GM19099 (cell line): ENCODE measurements around the gene GNE.

Experiments
- POLR2A ChIP-seq: IDR thresholded peaks from 3 replicates; pipeline ENCODE4 v1.6.1; 2011; ENCODE audit warnings: low read depth; ENCODE audit not compliant: insufficient read length; ENCODE audit errors: extremely low read depth

GNE gene, protein sequence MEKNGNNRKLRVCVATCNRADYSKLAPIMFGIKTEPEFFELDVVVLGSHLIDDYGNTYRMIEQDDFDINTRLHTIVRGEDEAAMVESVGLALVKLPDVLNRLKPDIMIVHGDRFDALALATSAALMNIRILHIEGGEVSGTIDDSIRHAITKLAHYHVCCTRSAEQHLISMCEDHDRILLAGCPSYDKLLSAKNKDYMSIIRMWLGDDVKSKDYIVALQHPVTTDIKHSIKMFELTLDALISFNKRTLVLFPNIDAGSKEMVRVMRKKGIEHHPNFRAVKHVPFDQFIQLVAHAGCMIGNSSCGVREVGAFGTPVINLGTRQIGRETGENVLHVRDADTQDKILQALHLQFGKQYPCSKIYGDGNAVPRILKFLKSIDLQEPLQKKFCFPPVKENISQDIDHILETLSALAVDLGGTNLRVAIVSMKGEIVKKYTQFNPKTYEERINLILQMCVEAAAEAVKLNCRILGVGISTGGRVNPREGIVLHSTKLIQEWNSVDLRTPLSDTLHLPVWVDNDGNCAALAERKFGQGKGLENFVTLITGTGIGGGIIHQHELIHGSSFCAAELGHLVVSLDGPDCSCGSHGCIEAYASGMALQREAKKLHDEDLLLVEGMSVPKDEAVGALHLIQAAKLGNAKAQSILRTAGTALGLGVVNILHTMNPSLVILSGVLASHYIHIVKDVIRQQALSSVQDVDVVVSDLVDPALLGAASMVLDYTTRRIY

DNA sequence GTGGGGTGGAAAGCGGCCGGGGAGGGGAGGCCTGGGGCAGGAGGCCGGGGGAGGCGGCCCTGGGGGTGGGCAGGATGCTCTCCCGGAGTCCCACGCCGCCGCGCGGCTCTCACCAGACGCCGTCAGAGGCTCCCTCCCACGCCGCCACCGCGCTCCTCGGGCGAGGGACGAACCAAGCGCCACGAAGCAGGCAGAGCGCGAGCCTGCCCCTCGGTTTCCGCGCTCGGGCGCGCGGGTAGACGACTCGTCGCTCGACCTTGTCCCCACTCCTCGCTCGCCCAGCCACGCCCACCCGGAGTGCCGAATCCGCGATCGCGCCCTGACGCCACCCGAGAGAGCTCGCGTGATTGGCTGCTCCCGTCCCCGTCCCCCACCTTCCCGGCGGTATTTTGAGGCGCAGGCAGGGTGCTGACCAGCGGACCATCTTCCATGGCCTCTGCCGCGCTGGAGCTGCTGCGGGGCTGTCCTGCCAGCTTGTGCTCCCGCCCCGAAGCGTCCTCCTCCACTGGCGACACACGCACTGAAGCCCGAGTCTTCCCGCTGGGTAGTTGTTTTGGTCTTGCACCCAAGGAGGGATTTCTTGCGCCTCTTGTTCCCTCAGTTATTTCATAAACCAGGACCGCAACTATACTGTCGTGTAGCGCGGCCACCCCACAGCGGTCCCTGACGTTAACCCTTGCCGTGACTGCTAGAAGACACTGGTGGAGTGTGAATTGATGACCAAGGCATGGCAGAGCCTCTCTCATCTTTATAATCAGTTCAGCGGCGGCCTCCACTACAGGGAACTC, at the start of gene GNE:
Gene GNE (minus strand): TSS at position 241 of the 788 bp plus-strand sequence. CDS start 9,093 bp downstream, outside the sequence.
- TF ChIP-seq POLR2A, result peak; percentile 92

DNA sequence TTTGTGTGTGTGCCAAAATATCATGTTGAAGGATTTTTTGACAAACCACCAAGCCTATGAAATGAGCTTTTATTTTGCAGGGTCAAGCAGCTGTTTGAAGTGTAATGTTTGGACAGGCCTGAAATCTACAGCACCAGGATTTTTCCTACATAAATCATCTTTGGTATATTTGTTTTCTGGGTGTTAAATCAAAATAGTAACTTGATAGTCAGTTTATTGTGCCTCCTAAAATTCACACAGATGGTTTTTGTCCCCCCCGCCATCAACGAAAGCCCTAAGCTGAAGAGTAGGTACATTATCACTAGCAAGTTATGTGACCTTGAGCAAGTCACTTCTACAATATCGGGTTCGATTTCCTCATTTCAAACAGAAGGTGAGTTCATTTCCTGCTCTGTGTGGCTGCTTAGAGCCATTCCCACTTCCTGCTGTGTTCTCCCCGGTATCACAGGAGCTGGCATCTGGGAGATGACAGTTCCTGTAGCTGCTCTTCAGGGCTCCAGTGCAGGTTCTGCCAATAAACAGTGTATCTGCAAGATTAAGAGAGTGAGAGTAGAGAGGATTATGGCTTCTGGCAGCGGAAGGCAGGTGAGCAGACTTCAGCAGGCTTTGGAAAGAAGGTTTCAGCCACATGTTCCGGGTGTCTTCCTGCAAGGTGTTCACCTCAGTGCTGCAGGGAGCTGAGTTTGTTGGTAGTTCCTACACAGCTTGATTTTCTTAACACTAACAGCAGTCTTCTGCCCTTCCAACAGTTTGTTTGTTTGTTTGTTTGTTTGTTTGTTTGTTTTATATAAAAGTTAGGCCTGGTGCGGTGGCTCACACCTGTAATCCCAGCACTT, 48.4 kb upstream of the GNE start:
- no peak for TF ChIP-seq POLR2A

DNA sequence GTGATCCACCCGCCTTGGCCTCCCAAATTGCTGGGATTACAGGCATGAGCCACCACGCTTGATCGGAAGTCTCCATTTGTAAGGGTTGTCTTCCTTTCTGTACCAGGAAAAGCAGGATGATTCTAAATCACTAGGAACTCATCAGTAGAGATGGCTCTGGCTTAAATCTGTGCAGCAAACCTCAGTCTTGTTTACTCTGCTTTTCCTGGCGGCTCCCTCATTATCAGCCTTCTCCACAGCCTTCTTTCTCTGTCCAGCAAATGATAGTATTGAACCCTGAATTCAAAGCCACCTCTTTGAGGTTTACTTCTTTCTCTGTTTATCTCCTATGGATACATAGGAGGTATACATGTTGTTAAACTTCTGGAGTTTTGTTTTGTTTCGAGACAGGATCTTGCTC, 43.0 kb upstream of the GNE start:
- no peak for TF ChIP-seq POLR2A

DNA sequence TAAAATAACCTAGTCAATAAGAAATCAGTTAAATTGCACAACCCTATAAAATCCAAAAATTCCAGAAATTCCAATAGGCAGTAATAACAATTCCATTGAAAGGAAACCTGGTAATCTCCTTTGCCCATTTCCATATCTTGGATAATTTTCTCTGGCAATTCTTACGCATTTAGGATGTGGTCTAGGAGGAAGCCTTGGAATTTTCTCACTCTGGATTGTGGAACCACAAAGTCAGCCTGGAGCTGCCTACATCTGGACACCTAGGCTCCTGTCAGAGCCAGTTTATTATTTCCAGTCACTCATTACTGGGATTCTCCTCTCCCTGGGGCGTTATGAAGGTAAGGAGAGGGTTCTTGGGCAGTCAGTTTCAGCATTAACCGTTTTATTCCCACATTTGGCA, 40.3 kb upstream of the GNE start:
- no peak for TF ChIP-seq POLR2A

DNA sequence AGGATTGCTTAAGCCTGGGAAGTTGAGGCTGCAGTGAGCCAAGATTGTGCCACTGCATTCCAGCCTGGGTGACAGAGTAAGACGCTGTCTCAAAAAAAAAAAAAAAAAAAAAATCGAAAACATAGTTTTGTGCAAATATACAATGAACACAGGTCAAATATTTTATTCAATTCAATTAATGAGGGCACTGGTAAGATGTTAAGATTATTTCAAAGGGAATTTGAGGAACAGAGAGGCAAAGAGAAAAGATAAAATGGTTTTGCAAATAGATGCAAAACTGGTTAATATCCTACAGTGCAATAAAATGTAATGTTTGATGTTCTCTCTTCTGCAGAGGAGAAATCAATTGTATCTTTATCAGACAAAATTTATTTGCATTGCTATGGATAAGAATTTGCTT, 39.5 kb upstream of the GNE start:
- no peak for TF ChIP-seq POLR2A

DNA sequence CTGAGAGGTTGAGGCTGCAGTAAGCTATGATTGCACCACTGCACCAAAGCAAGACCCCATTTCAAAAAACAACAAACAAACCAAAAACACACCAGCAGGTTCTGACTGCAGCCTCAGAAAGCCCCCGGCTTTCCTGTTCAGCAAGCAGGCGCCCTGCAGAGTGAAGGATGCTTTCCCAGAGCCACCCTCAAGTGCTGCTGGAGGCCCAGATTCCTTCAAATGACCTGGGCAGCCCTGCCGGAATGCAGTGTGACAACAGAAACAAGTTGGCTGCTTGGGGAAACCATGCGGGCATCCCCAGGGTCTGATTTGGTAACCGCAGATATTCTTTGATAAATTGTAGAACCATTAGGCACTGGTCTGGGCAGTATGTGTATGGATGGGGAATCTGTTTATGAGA, 35.7 kb upstream of the GNE start:
- TF ChIP-seq POLR2A, result no peak

DNA sequence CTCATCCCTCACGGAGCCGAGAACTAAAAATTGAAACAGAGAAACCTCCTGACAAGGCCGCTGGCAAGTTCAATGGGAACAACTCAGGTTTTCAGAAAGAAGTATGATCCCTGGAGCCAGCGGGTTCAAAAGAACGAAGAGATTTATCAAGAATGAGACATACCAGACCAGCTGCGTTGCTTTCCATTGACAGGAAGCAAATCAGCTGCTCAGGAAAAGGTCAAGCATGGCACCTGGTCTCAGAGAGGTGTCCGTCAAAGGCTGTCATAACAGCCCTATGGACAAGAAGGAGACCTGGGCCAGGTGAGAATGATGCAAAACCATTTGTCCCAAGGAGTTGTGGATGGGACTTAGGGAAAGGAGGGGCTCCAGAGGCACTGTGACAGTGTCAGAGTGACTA, 34.9 kb upstream of the GNE start:
- TF ChIP-seq POLR2A, result no peak

DNA sequence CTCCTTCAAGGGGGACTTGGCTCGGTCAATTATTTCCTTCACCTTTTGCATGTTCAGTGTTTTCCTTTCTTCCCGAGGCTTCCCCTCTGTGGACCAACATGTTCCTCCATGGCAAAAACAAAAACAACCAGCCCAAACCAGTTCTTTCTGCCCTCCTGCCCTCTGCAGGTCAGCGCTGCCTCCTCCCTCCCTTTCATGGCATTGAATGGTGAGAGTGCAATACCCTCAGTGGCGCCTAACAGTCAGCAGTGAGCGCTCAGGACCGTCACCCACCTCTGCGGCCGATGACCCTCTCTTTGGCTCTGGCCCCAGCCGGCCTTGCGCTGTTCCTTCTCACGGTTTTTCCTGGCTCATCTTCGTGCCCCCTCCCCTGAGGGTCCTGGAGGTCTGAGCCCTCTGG, 34.4 kb upstream of the GNE start:
- no peak for TF ChIP-seq POLR2A

DNA sequence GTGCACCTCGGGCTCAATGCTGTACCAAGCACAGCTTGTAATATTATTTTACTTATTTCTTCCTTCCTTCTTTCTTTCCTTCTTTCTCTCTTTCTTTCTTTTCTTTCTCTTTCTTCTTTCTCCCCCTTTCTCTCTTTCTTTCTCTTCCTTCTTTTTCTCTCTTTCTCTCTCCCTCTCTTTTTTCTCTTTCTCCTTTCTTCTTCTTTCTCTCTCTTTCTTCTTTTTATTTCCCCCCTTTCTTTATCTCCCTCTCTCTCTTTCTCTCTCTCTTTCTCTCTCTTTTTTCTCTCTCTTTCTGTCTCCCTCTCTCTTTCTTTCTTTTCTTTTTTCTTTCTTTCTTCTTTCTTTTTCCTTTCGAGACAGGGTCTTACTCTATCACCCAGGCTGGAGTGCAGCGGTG, 32.7 kb upstream of the GNE start:
- no peak for TF ChIP-seq POLR2A

DNA sequence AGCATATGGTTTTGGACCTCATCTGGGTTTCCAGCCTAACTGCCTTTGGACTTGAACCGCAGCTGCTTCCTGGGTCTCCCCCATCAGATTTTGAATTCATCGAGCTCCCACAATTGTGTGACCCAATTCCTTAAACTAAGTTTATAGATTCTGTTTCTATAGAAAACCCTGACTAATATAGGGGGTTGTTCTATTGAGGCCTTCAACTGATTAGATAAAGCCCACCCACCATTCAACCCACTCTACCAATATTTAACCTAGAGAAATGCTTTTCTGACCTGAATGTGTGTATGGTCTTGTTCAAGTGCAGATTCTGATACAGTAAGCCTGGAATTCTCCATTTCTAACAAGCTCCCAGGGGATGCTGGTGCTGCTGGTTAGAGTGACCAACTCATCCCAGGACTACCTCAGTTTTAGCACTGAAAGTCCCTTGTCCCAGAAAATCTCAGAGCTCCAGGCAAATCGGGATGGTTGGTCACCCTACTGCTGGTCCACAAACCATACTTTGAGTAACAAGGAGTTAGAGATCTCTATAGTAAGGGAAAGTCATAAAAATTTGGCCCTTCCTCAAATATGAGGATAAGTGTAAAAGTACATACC, 31.7 kb upstream of the GNE start:
- TF ChIP-seq POLR2A, result no peak

DNA sequence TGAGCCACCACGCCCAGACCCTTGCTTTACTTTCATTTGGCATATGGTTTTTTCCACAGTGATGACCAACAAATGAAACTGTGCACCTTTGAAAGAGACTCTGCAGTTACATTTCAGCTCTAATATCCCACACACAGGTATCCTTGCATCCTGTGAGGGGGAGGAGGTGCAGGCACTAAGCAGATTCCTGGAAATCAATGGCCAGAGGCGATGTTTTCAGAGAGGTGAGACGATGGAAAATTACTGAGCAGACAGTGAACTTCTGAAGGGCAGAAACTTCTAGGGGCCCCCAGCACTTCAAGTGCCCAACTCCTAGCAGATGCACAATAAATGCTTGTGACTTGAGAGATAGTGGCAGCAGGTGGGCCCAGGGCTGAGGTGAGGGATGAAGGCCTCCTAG, 29.8 kb upstream of the GNE start:
- no peak for TF ChIP-seq POLR2A

DNA sequence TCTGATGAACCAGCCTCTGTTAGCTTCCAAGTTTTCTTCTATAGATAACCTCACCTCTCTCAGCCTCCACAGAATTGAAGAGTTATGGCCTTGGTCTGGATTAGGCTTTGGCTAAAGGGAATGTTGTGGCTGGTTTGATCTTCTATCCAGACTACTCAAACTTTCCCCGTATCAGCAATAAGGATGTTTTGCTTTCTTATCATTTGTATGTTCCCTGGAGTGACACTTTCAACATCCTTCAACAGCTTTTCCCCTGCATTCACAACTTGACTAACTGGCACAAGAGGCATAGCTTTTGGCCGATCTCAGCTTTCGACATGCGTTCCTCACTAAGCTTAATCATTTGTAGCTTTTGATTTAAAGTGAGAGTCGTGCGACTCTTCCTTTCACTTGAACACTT, 28.1 kb upstream of the GNE start:
- no peak for TF ChIP-seq POLR2A

DNA sequence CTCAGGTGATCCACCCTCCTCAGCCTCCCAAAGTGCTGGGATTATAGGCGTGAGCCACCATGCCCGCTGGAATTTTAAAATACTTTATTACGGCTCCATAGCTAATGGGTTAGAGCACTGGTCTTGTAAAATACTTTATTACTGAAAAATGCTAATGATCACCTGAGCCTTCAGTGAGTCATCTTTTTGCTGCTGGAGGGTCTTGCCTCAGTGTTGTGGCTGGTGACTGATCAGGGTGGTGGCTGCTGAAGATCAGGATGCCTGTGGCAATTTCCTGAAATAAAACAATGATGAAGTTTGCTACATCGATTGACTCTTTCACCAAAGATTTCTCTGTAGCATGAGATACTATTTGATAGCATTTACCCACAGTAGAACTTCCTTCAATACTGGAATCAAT, 26.0 kb upstream of the GNE start:
- no peak for TF ChIP-seq POLR2A

DNA sequence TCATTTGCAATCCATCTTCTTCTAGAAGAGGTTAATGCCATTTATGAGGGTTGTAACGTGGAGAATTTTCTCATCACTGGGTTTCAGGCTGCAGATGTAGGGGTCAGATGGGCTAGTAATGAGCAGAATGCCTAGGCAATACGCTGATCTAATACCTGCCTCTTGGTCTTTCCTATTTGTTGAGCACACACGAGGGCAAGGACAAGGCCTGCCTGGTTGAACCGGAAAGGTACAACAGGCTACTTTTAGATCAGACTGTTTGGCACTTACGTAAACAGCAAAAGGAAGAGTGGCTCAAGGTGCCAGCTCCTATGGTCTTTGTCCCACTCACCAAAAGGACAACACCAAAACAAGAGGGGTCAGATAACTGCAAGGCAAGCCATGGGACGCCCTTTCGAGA, 24.0 kb upstream of the GNE start:
- TF ChIP-seq POLR2A, result no peak
